HuH-7 (cell line): ENCODE results near the gene PRTN3.
"Not testable (repeated sequence)": the region's sequence is repeated elsewhere in the genome, so short reads cannot be mapped to it uniquely, and the experiment has no call there.

Experiments used
- DNase-seq: peaks from one replicate; pipeline ENCODE4 v3.0.0; 2011; ENCODE audit warnings: low spot score

Gene PRTN3

GRCh38 chr19:845707-846521 is 5.1 kb downstream of the PRTN3 start:
- no peak for DNase-seq

GRCh38 chr19:848386-848921 is 7.7 kb downstream of the PRTN3 start:
- no peak for DNase-seq

GRCh38 chr19:849195-849594 is 8.4 kb downstream of the PRTN3 start:
- DNase-seq: not testable (repeated sequence)

- peak; percentile 75 for DNase-seq
Measured at GRCh38 chr19:850221-850978, 9.6 kb downstream of the PRTN3 start.

GRCh38 chr19:850979-851335 is 10.2 kb downstream of the PRTN3 start:
- no peak for DNase-seq

- no peak for DNase-seq
Measured at GRCh38 chr19:852136-853013, 11.6 kb downstream of the PRTN3 start, which contains the start of gene ELANE. Gene ELANE (plus strand): TSS chr19:852303. CDS start chr19:852329, 26 bp downstream.

GRCh38 chr19:853014-853585 is 12.3 kb downstream of the PRTN3 start:
- no peak for DNase-seq

GRCh38 chr19:853614-854220 is 12.9 kb downstream of the PRTN3 start:
- DNase-seq: not testable (repeated sequence)

- no peak for DNase-seq
Measured at GRCh38 chr19:854549-854948, 13.8 kb downstream of the PRTN3 start.

GRCh38 chr19:855142-855541 is 14.3 kb downstream of the PRTN3 start:
- DNase-seq: no peak

GRCh38 chr19:855566-856120 is 14.8 kb downstream of the PRTN3 start:
- DNase-seq: no peak

- DNase-seq: no peak
Measured at GRCh38 chr19:858284-858683, 17.5 kb downstream of the PRTN3 start.

- DNase-seq: peak; percentile 46
Measured at GRCh38 chr19:858868-859843, 18.4 kb downstream of the PRTN3 start, which contains the start of gene CFD. Gene CFD (plus strand): TSS chr19:859664. CDS start chr19:859690, 26 bp downstream.

GRCh38 chr19:861141-861755 is 20.4 kb downstream of the PRTN3 start:
- DNase-seq: no peak

- DNase-seq: peak; percentile 79
Measured at GRCh38 chr19:861756-862580, 21.2 kb downstream of the PRTN3 start.

GRCh38 chr19:862581-863314 is 21.9 kb downstream of the PRTN3 start:
- no peak for DNase-seq

GRCh38 chr19:863315-863620 is 22.5 kb downstream of the PRTN3 start:
- DNase-seq: no peak
